H1 (cell line): Measurements from ENCODE around the gene ALPK3. TPM values are rescaled to one million over a fixed set of nuclear protein-coding genes. Genes with fewer than 3 reads are reported as not detected.

ENCODE experiments used
- CTCF ChIA-PET: fragments of 300-600 bp; sonication (Branson Sonifier 250); formaldehyde crosslinking; loops from one replicate; lab custom pipeline; 2021; ENCODE audit not compliant: partially characterized antibody; lab: Charles Lee
- POLR2A ChIA-PET: fragments of 300-600 bp; sonication (Branson Sonifier 250); formaldehyde crosslinking; loops from one replicate; lab custom pipeline; 2021; ENCODE audit warnings: inconsistent platforms; ENCODE audit not compliant: partially characterized antibody; lab: Charles Lee
- DNase-seq, 2 experiments: peaks; one replicate each; pipeline versions ENCODE4 v3.0.0 to v3.0.0-alpha.2; 2010 to 2022; ENCODE audit warnings: low spot score in 2 of 2, low read depth in 1 of 2, mixed read lengths in 1 of 2
- FAIRE-seq: peaks from 2 replicates; lab custom pipeline; 2011; peaks lifted over from hg19 to GRCh38; lab: Jason Lieb, UNC
- H2AFZ ChIP-seq: 2 replicates; pipeline ENCODE4 v1.8.1; 2012; ENCODE audit warnings: low read length, inconsistent platforms
- H2AK5ac ChIP-seq: 2 replicates; pipeline ENCODE4 v1.6.1; 2013; ENCODE audit warnings: low read depth, low read length
- H2BK120ac ChIP-seq: replicated peaks from 2 replicates; pipeline ENCODE3; 2013; ENCODE audit warnings: low read depth, low read length, inconsistent platforms
- H2BK12ac ChIP-seq: 2 replicates; pipeline ENCODE4 v1.6.1; 2013; ENCODE audit warnings: low read depth, low read length
- H2BK15ac ChIP-seq: 2 replicates; pipeline ENCODE4 v1.6.1; 2013; ENCODE audit warnings: low read length
- H2BK20ac ChIP-seq: 2 replicates; pipeline ENCODE4 v1.6.1; 2013; ENCODE audit warnings: low read length
- H2BK5ac ChIP-seq: 2 replicates; pipeline ENCODE4 v1.6.1; 2013; ENCODE audit warnings: low read depth, low read length
- H3K14ac ChIP-seq: 2 replicates; pipeline ENCODE4 v1.6.1; 2013; ENCODE audit warnings: inconsistent platforms; ENCODE audit not compliant: insufficient read length
- H3K18ac ChIP-seq: 2 replicates; pipeline ENCODE4 v1.6.1; 2013; ENCODE audit warnings: low read length; ENCODE audit errors: extremely low read depth
- H3K23ac ChIP-seq: 2 replicates; pipeline ENCODE4 v1.6.1; 2013; ENCODE audit warnings: inconsistent platforms; ENCODE audit not compliant: insufficient read length
- H3K23me2 ChIP-seq: 2 replicates; pipeline ENCODE4 v1.6.1; 2013; ENCODE audit warnings: low read depth, low read length
- H3K27ac ChIP-seq: 2 replicates; pipeline ENCODE4 v1.6.1; 2011; ENCODE audit warnings: low read depth, low read length, inconsistent platforms
- H3K27me3 ChIP-seq, 4 experiments: replicated peaks in 1 of 4; 1 replicate in 1 of 4; 2 replicates in 3 of 4; pipeline versions ENCODE4 v1.6.1 to v1.8.1; 2011 to 2013; ENCODE audit warnings: low read length in 3 of 4, mild to moderate bottlenecking in 3 of 4, inconsistent platforms in 2 of 4, mixed read lengths in 2 of 4, moderate library complexity in 1 of 4; ENCODE audit not compliant: control insufficient read depth in 3 of 4, insufficient read depth in 3 of 4; ENCODE audit errors: extremely low read depth in 1 of 4
- H3K36me3 ChIP-seq, 4 experiments: 2 replicates each; pipeline versions ENCODE4 v1.6.1 to v1.8.1; 2011 to 2013; ENCODE audit warnings: mild to moderate bottlenecking in 4 of 4, low read length in 3 of 4, moderate library complexity in 2 of 4, control low read depth in 1 of 4, inconsistent platforms in 1 of 4; ENCODE audit not compliant: insufficient read depth in 4 of 4, control insufficient read depth in 2 of 4
- H3K4ac ChIP-seq: replicated peaks from 2 replicates; pipeline ENCODE3; 2013; ENCODE audit warnings: low read length, low read depth, mixed read lengths, inconsistent platforms; ENCODE audit not compliant: insufficient read length
- H3K4me1 ChIP-seq, 4 experiments: replicated peaks in 1 of 4; 1 replicate in 1 of 4; 2 replicates in 3 of 4; pipeline versions ENCODE4 v1.6.1 to v1.8.1; 2011 to 2013; ENCODE audit warnings: low read length in 3 of 4, inconsistent platforms in 2 of 4, mixed read lengths in 1 of 4; ENCODE audit not compliant: insufficient read depth in 4 of 4, control insufficient read depth in 3 of 4
- H3K4me2 ChIP-seq, 2 experiments: 2 replicates each; pipeline versions ENCODE4 v1.6.1 to v1.8.1; 2011 to 2013; ENCODE audit warnings: low read depth in 2 of 2, low read length in 2 of 2, control low read depth in 1 of 2, inconsistent platforms in 1 of 2, mild to moderate bottlenecking in 1 of 2; ENCODE audit not compliant: insufficient read depth in 1 of 2
- H3K4me3 ChIP-seq, 4 experiments: fragments of 200-600, 300-600 bp in 1 of 4; sonication (generic), shearing (Covaris generic), sonication (Bioruptor Twin) in 1 of 4; 2 replicates each; pipeline versions ENCODE4 v1.5.1 to v1.8.1; 2011 to 2016; ENCODE audit warnings: low read length in 4 of 4, low read depth in 3 of 4, control low read depth in 2 of 4, inconsistent platforms in 2 of 4, mild to moderate bottlenecking in 2 of 4, mixed read lengths in 1 of 4, moderate library complexity in 1 of 4; ENCODE audit not compliant: insufficient read depth in 2 of 4; ENCODE audit errors: extremely low read depth in 1 of 4
- H3K56ac ChIP-seq: replicated peaks from 2 replicates; pipeline ENCODE3; 2013; ENCODE audit warnings: low read depth, mild to moderate bottlenecking, mixed read lengths, low read length, inconsistent platforms; ENCODE audit not compliant: insufficient read length
- H3K79me1 ChIP-seq: 2 replicates; pipeline ENCODE4 v1.6.1; 2013; ENCODE audit warnings: low read depth, low read length, control low read depth
- H3K79me2 ChIP-seq, 2 experiments: 2 replicates each; pipeline versions ENCODE4 v1.6.1 to v1.8.1; 2012 to 2013; ENCODE audit warnings: low read length in 2 of 2, mild to moderate bottlenecking in 2 of 2, inconsistent platforms in 1 of 2; ENCODE audit not compliant: insufficient read depth in 2 of 2, control insufficient read depth in 1 of 2
- H3K9ac ChIP-seq, 4 experiments: replicated peaks in 1 of 4; 1 replicate in 1 of 4; 2 replicates in 3 of 4; pipeline versions ENCODE4 v1.6.1 to v1.8.1; 2011 to 2013; ENCODE audit warnings: low read depth in 3 of 4, low read length in 3 of 4, control low read depth in 2 of 4, mild to moderate bottlenecking in 2 of 4, moderate library complexity in 2 of 4, inconsistent platforms in 1 of 4; ENCODE audit errors: extremely low read depth in 1 of 4
- H3K9me3 ChIP-seq, 2 experiments: 2 replicates each; pipeline versions ENCODE4 v1.6.1 to v1.8.1; 2012 to 2013; ENCODE audit warnings: mild to moderate bottlenecking in 2 of 2, moderate library complexity in 2 of 2, control low read depth in 1 of 2, inconsistent platforms in 1 of 2, low read depth in 1 of 2, low read length in 1 of 2, mixed read lengths in 1 of 2; ENCODE audit not compliant: insufficient read depth in 2 of 2
- H4K20me1 ChIP-seq, 2 experiments: replicated peaks in 1 of 2; 2 replicates each; pipeline versions ENCODE3 to v1.8.1; 2011 to 2013; ENCODE audit warnings: inconsistent platforms in 2 of 2, low read length in 2 of 2, mild to moderate bottlenecking in 1 of 2; ENCODE audit not compliant: insufficient read depth in 2 of 2, control insufficient read depth in 1 of 2
- H4K5ac ChIP-seq: 2 replicates; pipeline ENCODE4 v1.6.1; 2013; ENCODE audit warnings: low read length, low read depth, mixed read lengths, inconsistent platforms; ENCODE audit not compliant: insufficient read length
- H4K8ac ChIP-seq: 2 replicates; pipeline ENCODE4 v1.8.0; 2013; ENCODE audit warnings: mild to moderate bottlenecking, moderate library complexity, low read length, inconsistent platforms; ENCODE audit not compliant: insufficient read depth; ENCODE audit errors: extremely low read depth
- H4K91ac ChIP-seq: replicated peaks from 2 replicates; pipeline ENCODE3; 2013; ENCODE audit warnings: low read length, mixed read lengths, inconsistent platforms; ENCODE audit not compliant: insufficient read length
- ASH2L ChIP-seq: fragments of 200-600, 300-600 bp; sonication (generic); IDR thresholded peaks from one replicate; pipeline ENCODE4 v1.7.1; 2017; ENCODE audit warnings: low read length
- FOSL1 ChIP-seq: IDR thresholded peaks from 2 replicates; pipeline ENCODE4 v1.6.1; 2011; ENCODE audit warnings: mild to moderate bottlenecking, low read depth, low read length, moderate library complexity; ENCODE audit not compliant: insufficient read depth
- WGBS, 2 experiments: shearing (Covaris generic) in 1 of 2; methylation state at CpG; one replicate each; pipeline versions ENCODE4 v1.1.6 to v1.1.7; 2013 to 2015; ENCODE audit warnings: low lambda C conversion rate in 2 of 2, mixed read lengths in 2 of 2, inconsistent platforms in 1 of 2, low coverage in 1 of 2, missing lambda C conversion rate in 1 of 2; ENCODE audit not compliant: insufficient replicate concordance in 2 of 2, insufficient coverage in 1 of 2, insufficient read length in 1 of 2; ENCODE audit errors: extremely low coverage in 1 of 2, missing lambda C conversion rate in 1 of 2; 5-methylcytosine and 5-hydroxymethylcytosine counted together
- polyA plus RNA-seq, 7 experiments: library from polyadenylated mRNA; depleted of rRNA in 3 of 7; stranded (reverse) in 5 of 7; unstranded in 2 of 7; fragments of >200 nt in 5 of 7; fragments of 200-250 nt in 2 of 7; gene quantifications; 1 replicate in 5 of 7; 2 replicates in 1 of 7; 4 replicates in 1 of 7; pipeline versions ENCODE4 v1.2.1 to v1.2.3, GENCODE V29; 2011 to 2013; ENCODE audit warnings: missing spikeins in 2 of 7, mixed read lengths in 2 of 7
- total RNA-seq: library from RNA; stranded (reverse); fragmentation: NEBNext Ultra II Directional; extraction: Animal tissue kit (Norgen Biotek cat#: 25700); gene quantifications from 2 replicates; pipeline ENCODE4 v1.2.1, GENCODE V29; 2021

The ALPK3 gene
- total and polyA plus RNA-seq, 2 of the 8 experiments (the other 6 are each of a cell fraction or from before 2014, with no cell fraction given) = 4.4 to 19.2 TPM

GRCh38 chr15:84819791-84820190, 2.6 kb downstream of the ALPK3 start:
- Histone ChIP-seq H2BK5ac (no peak overlapping the region), H4K5ac (no peak overlapping the region), H3K4me2 (no peak overlapping the region; a peak in 1 of 4 replicates), H3K4me1 (peaks cover 9 to 25% (median 18%) of the 10 kb centered on the region in 4 experiments), H3K14ac (no peak overlapping the region), H3K9me3 (no peaks in the 10 kb centered on the region), H4K20me1 (no peaks in the 10 kb centered on the region), H3K79me1 (0 out of 2 replicates have a peak, but pooled peaks cover 4% of the 10 kb centered on the region), H2AK5ac (peak overlapping the region; percentile 24; the same call in 1 of the 2 replicates), H2BK12ac (no peak overlapping the region; the same call in 1 of the 2 replicates), H3K36me3 (no peaks in the 10 kb centered on the region), H3K79me2 (no peaks in the 10 kb centered on the region), H3K27ac (no peak overlapping the region), H2BK120ac (no peak overlapping the region), H3K27me3 (peaks cover 0 to 3% (median 0%) of the 10 kb centered on the region in 4 experiments; a peak in 2 of 7 replicates), H4K8ac (no peak overlapping the region), H3K23me2 (peaks cover 2% of the 10 kb centered on the region; the same call in 1 of the 2 replicates), H3K23ac (no peak overlapping the region), H2BK20ac (no peak overlapping the region), H3K4ac (no peak overlapping the region), H3K18ac (no peak overlapping the region), H3K9ac (no peak overlapping the region), H4K91ac (no peak overlapping the region), H3K4me3 (no peak overlapping the region), H2BK15ac (no peak overlapping the region; the same call in 1 of the 2 replicates), H2AFZ (no peak overlapping the region), H3K56ac (no peak overlapping the region)
- ChIA-PET CTCF (interaction anchor here (0.6 to 5.0 kb wide), 18 partner anchors 8 to 221 kb away, joined by 3 to 40 read pairs (median 4); partner anchors contain the start of gene WDR73), POLR2A (interaction anchor here (0.6 to 2.0 kb wide), 5 partner anchors 10 to 1180 kb away, joined by 3 to 5 read pairs (median 3); no protein-coding TSS in a partner anchor)
- DNase-seq (no peak), FAIRE-seq (no peak)
- TF ChIP-seq FOSL1 = no peak
- TF ChIP-seq ASH2L = no peak
- 97% methylated on average over 2 of the region's 2 CpGs; no CpG with 5 or more reads in 1 of the 2 experiments for WGBS, 2 experiments
